ENCODE data around the gene APOBEC3C. TPM values are rescaled to one million over a fixed set of nuclear protein-coding genes. Genes with fewer than 3 reads are reported as not detected.
"Not testable (repeated sequence)": the region's sequence is repeated elsewhere in the genome, so short reads cannot be mapped to it uniquely, and the experiment has no call there.

Gene APOBEC3C
- total RNA-seq, 6 experiments from 2014 or later, result 1.0 to 3.8 (median 2.1) TPM

- DNase-seq (peak; percentile 66 to 86 (median 84)), ATAC-seq (peak; percentile 92 to 98 (median 98))
- peak within 1 kb of the TSS in 1 of 3 donors; percentile 24 for H3K27ac ChIP-seq
- H3K27me3 ChIP-seq, result no peaks in the 10 kb centered on the region
- 21% methylated on average over 13 of the region's 16 CpGs for WGBS (ENCODE audit: insufficient coverage, low coverage, low lambda C conversion rate, missing lambda C conversion rate)
- H3K9me3 ChIP-seq, result no peaks in the 10 kb centered on the region
- H3K36me3 ChIP-seq, result no peaks in the 10 kb centered on the region
- intact Hi-C loops (cut with DNase I), result no loop called here
- peak within 1 kb of the TSS in 2 of 3 donors; percentile 46 to 53 for H3K4me3 ChIP-seq
- peaks cover 0 to 6% (median 0%) of the 10 kb centered on the region in 4 donors for H3K4me1 ChIP-seq
- TF ChIP-seq CTCF (IDR thresholded peaks at IDR 0.05) (no peak), POLR2A (IDR thresholded peaks at IDR 0.05) (peak; percentile 8)
Observed at GRCh38 chr22:38981992-38982927, 31.8 kb upstream of the APOBEC3C start, which contains the start of gene APOBEC3B. TSS of gene APOBEC3B (plus strand) at chr22:38982347. CDS start at chr22:38982454, 107 bp downstream.

GRCh38 chr22:38984224-38984623 is 29.8 kb upstream of the APOBEC3C start:
- 100% methylated on average over 2 of the region's 2 CpGs for WGBS (ENCODE audit: insufficient coverage, low coverage, low lambda C conversion rate, missing lambda C conversion rate)

GRCh38 chr22:38984784-38985757 is 29.0 kb upstream of the APOBEC3C start:
- H3K4me3 ChIP-seq; H3K27ac ChIP-seq; H3K27me3 ChIP-seq; intact Hi-C loops (cut with DNase I); H3K4me1 ChIP-seq; H3K36me3 ChIP-seq; H3K9me3 ChIP-seq: not testable (repeated sequence)
- peak in 2 of 3 donors; percentile 45 to 54 for DNase-seq
- WGBS (ENCODE audit: insufficient coverage, low coverage, low lambda C conversion rate, missing lambda C conversion rate), result 29% methylated on average over 7 of the region's 9 CpGs
- ATAC-seq, result peak in 2 of 4 donors; percentile 26 to 66

More at GRCh38 chr22:38984224-38984623, 29.8 kb upstream of the APOBEC3C start:
- DNase-seq (no peak), ATAC-seq (no peak)
- Histone ChIP-seq H3K27me3 (no peaks in the 10 kb centered on the region), H3K4me3 (no peak overlapping the region), H3K27ac (no peak overlapping the region), H3K9me3 (no peaks in the 10 kb centered on the region), H3K4me1 (peaks cover 0 to 6% (median 0%) of the 10 kb centered on the region in 4 donors), H3K36me3 (no peaks in the 10 kb centered on the region)
- intact Hi-C loops (cut with DNase I), result no loop called here
- TF ChIP-seq CTCF (IDR thresholded peaks at IDR 0.05) (no peak), POLR2A (IDR thresholded peaks at IDR 0.05) (no peak)

- no peak for TF ChIP-seq POLR2A (IDR thresholded peaks at IDR 0.05)
- no peak for TF ChIP-seq CTCF (IDR thresholded peaks at IDR 0.05)
- no peak overlapping the region for H3K27ac ChIP-seq
- intact Hi-C loops (cut with DNase I), result no loop called here
- H3K4me3 ChIP-seq, result no peak overlapping the region
- peak in 1 of 3 donors; percentile 22 for DNase-seq
- no peak for ATAC-seq
- H3K36me3 ChIP-seq, result no peaks in the 10 kb centered on the region
- peaks cover 0 to under 1% (median 0%) of the 10 kb centered on the region in 4 donors for H3K4me1 ChIP-seq
- no peaks in the 10 kb centered on the region for H3K9me3 ChIP-seq
- H3K27me3 ChIP-seq, result no peaks in the 10 kb centered on the region
- 100% methylated on average over 1 of the region's 3 CpGs for WGBS (ENCODE audit: insufficient coverage, low coverage, low lambda C conversion rate, missing lambda C conversion rate)
Observed at GRCh38 chr22:38986629-38987028, 27.4 kb upstream of the APOBEC3C start.
